Measurements from ENCODE around the gene GPC4.

DNA sequence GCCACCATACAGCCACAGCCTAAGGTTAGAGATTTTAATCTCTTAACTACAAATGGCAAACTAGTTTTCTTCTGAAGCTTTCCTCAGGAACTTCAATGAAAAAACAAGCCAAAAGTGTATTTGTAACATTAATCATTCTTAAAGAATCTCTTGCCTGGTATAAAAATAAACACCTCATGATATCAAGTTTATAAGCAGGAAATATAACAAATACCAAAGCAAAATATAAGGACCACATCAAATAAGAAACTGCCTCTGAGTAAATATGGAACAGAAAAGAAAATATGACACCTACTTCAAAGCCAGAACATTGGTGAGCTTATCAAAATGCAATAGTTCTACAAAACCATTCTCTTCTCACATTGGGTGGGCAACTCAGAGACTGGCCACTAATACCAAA is 89.9 kb downstream of the GPC4 start:
- TF ChIP-seq POLR2AphosphoS5 (IDR thresholded peaks at IDR 0.05; ENCODE audit: low read depth, low read length), result no peak
- TF ChIP-seq, protein P1, sequence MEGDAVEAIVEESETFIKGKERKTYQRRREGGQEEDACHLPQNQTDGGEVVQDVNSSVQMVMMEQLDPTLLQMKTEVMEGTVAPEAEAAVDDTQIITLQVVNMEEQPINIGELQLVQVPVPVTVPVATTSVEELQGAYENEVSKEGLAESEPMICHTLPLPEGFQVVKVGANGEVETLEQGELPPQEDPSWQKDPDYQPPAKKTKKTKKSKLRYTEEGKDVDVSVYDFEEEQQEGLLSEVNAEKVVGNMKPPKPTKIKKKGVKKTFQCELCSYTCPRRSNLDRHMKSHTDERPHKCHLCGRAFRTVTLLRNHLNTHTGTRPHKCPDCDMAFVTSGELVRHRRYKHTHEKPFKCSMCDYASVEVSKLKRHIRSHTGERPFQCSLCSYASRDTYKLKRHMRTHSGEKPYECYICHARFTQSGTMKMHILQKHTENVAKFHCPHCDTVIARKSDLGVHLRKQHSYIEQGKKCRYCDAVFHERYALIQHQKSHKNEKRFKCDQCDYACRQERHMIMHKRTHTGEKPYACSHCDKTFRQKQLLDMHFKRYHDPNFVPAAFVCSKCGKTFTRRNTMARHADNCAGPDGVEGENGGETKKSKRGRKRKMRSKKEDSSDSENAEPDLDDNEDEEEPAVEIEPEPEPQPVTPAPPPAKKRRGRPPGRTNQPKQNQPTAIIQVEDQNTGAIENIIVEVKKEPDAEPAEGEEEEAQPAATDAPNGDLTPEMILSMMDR (IDR thresholded peaks at IDR 0.05), result no peak
- no peak for TF ChIP-seq SIN3A (IDR thresholded peaks at IDR 0.05; ENCODE audit: borderline replicate concordance, insufficient read depth, low read depth, low read length)
- no peak for TF ChIP-seq TCF7L2 (IDR thresholded peaks at IDR 0.05; ENCODE audit: low read depth, low read length)
- TF ChIP-seq REST (IDR thresholded peaks at IDR 0.05; ENCODE audit: insufficient read depth in 1 of 2, low read depth in 2 of 2, low read length in 1 of 2), result no peak
